ENCODE results near the gene SPSB1.
"Not testable (repeated sequence)": the region's sequence is repeated elsewhere in the genome, so short reads cannot be mapped to it uniquely, and the experiment has no call there.

The SPSB1 gene

DNA sequence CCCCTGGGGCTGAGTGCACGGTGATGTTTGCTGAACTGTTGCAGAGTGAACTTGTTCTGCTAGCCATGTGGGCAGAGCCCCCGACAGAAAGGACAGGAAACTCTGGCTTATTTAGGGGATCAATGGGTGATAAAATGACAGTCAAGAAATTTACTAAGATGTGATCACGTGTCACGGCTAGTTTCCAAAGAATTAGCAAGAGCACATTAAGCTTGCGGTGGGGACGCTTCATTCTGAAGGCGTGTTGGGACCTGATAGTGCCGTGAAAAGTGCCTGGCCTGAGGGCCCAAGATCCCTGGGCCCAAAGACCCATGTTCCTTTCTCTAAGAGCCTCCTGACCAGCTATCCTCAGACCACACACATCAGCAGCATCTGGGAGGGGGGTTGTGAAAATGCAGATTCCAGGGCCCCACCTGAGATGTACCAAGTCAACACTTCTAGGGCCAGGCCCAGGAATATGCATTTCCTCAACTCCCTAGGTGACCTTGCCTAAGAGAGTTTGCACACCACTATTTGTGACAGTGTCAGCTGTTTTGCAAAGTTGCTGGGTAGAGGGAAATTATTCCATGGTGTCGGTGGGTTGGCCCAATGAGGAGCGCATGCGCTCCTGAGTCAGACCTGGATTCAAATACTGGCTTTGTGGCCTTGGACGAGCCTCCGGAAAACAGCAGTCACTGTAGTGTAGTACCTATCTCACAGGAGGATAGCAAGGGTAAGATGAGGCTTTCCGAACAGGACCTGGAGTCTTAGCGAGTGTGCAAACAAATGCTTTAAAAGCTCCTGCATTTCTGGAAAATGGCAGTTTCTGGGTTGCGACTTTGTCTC lies 77.5 kb downstream of the SPSB1 start:
- no peak for DNase-seq

DNA sequence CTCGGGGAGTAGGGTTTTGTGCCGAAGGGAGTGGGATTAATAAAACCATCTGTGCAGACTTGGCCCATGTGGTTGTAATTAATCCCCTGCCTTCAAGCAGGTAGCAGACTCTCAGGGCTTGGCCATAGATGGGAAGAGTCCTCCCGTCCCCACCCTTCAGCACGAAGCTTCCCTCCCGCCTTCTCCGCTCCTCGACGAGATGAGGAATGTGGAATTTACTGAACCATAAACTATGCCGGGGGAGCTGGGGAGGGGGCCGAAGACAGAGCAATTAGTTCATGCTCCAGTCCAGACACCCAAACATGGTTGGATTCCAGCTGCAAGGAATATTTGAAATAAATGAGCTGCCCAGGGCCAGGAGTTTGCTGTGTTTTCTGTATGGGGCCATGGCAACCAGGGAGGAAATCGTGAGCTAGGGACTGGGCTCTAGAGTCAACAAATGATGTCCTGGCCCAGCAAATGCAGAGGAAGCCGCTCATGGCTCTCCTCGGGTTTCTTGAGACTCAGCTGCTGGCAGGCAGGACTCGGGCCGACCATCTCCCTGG lies 78.8 kb downstream of the SPSB1 start:
- no peak for DNase-seq

DNA sequence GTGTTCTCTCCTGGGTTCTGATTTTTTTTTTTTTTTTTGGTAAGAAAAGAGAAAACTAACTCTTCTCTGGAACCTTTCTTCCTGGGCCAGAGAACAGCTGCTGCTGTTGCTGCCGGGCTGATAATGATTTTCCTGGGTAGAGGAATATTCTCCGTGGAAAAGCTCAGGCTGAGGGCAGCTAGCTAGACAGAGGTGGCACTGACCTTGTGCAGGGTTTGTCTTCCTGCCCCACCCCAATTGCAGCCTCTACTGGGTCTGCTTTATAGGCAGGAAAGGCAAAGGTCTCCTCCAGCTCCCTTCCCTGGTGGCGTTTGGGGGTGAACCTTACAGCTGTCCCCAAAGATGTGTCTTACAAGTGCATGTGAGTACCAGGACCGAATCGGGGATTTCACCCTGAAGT lies 79.3 kb downstream of the SPSB1 start:
- no peak for DNase-seq

DNA sequence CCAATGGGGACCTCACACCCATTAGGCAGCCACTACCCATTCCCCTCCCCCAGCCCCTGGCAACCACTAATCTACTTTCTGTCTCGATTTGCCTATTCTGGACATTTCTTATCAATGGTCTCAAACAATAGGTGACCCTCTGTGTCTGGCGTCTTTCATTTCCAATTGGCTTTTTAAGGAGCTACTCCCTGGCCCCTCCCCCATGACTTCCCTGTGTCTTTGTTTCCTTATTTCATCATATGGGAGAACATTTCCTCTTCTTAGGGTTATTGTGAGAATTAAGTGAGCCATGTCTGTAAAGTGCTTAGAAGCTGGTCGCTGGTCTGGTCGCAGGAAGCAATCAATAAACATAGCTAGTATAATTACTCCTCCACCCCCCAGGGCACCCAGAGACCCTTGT lies 80.9 kb downstream of the SPSB1 start:
- DNase-seq, result no peak

DNA sequence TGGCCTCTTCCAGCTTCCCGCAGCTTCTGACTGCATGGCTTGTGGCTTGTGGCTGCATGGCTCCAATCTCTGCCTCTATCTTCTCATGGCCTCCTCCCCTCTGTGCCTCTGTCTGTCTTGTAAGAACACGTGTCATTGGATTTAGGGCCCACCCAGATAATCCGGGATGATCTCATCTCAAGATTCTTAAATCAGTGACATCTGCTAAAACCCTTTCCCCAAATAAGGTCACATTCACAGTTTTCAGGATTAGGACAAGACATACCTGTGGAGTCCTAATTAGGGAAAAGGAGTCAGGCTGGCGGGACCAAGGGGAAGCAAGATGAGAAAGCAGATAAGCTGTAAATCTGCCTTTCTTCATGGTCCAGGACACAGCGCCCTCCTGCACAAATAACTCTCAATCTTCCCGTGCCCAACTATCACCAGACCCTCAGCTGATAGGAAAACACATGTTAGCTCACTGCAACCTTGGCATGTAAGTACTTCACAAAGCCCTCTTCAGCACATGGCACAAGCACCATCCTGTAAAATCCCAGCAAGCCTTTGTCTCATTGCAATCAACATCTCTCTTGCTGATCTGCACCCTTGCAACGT lies 82.2 kb downstream of the SPSB1 start:
- no peak for DNase-seq

DNA sequence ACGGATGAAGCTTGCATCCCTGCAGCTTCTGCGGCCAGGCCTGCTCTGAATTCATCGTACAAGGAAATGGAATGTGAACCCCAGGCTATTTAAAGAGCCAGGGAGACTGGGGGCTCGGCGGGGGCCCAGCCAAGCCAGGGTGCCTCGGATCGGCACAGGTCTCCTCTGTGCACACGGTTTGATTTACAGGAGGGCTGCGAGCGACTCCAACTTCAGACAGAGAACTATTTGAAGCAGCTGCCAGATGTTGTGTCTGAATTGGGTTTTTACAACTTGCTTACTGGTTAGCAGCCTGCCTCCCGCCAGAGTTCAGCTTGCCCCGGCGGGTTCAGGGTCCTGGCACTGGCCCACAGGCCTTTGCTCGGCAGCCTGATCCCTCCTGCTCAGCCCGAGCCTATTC lies 83.2 kb downstream of the SPSB1 start:
- DNase-seq, result no peak

DNA sequence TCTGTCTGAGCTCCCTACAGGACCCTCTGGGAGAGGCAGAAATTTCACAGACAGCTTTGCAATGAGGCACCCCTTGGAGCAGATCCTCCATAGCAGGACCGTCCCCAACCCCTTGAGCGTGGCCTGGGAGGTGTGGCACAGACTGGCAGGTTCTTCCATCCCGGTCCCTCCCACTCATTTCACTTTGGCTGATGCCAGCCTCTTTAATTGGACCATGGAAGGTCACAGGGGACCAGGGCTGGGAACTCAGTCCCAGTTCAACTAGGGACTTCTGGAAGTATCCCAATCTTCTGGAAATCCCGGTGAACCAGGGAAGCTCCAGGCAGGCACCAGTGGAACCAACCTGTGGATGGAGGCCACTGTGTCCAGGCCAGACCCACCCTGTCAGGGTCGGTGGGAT lies 83.7 kb downstream of the SPSB1 start:
- no peak for DNase-seq

DNA sequence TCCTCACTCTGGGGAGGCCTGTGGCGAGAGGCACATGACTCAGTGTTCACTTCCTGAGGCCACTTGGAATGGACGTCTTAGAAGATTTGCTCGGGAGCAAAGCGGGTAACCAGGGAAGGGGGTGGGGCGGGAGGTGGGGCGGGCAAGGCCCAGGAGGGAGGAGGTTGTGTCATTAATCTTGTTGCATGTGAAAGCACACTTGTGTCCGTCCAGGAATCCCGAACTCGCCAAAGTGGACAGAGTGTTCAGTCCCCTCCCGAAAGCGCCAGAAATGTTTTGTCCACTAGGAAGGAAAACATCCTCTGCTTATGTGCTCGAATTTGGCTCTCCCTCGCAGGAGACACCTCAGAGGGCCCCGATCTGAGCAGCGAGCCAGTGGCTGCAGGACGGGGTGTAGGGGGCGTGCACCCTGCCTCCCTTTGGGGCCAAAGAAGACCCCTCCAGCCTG lies 84.2 kb downstream of the SPSB1 start:
- no peak for DNase-seq

DNA sequence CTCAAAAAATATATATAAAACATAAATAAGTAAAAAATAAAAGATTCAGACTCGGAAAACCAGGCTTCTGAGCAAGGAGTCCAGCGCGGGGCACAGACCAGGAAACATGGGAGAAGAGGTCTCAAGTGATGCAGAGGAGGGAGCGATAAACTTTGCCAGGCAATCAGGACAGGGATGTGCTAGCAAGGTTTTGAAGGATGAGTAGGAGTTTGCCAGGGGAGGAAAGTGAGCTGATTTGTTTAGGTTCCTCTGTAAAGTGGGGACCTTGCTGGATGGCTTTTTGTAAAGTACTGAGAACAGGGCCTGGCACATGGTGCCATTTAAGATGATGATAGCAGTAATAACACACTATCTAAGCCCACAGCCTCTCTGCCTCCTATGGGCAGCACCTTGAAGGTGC lies 86.1 kb downstream of the SPSB1 start:
- no peak for DNase-seq

DNA sequence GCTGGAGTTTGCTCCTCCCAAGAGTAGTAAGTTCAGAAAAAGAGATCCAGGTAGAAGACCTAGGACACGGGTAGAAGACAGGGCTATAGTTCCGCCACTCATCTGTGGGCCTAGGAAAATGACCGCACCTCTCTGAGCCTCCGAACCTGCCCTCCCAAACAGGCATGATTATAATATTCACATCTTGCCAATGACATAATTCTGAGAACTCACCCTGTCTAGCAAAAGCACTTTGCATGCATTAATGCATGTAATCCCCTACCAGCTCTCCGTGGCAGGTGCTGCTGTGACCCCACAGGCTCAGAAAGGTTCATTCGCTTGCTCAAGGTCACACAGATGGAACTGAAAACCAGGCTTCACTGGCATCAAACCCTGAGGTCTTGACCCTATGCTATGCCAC lies 88.0 kb downstream of the SPSB1 start:
- no peak for DNase-seq

DNA sequence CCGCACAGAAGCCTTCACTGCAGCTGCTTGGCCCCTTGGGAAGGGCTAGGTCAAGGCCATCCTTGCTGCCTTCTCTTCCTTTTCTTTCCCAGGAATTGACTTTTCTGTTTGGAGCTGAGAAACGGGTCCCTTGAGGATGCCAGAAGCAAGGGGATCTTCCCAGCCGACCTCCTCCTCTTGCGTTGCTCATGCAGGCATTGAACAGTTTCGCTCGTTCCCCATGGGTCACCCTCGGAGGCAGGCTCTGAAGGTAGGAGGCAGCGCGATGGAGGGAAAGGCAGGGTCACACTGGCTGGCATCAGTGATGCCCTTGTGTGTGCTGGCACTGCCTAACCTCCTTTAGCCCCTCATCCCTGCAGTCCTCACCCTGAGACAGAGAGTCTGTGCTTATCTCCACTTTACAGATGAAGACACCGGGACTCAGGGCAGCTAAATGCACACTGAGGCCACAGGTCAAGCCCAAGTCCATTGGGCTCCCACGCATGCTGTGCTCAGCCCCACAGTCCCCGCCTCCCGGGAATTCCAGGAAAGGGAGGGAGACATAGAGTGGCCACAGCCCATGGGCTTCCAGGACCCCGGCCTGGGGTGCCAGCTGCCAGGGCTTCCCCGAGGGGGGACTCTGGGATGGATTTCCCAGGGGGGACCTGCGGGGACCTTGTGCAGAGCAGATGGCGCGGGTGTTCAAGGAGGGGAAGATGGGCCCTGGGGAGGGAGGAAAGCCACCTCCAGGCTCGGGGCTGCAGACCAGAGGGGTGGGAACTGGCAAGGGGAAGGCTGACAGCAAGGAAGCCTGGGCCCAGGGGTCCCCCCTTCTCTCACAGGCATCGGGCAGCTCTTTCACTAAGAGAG lies 90.2 kb downstream of the SPSB1 start:
- no peak for DNase-seq

DNA sequence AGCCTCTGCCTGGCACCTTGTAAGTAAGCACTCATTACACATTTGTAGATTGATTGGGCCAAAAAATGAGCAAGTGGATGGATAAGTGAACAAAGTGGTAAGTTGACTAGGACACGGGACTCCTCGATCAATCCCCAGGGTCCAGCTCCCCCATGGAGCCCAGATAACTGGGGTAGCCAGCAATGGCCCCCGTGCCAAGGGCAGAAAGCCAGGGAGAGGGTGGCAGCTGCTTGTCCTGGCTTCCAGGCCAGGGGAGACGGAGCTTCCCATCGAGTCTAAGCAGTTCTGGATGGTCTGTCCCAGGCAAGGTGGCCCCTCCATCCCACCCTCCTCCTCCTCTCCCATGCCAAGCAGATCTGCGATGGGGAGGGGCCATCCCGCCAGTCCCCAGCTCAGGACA lies 91.4 kb downstream of the SPSB1 start:
- no peak for DNase-seq

DNA sequence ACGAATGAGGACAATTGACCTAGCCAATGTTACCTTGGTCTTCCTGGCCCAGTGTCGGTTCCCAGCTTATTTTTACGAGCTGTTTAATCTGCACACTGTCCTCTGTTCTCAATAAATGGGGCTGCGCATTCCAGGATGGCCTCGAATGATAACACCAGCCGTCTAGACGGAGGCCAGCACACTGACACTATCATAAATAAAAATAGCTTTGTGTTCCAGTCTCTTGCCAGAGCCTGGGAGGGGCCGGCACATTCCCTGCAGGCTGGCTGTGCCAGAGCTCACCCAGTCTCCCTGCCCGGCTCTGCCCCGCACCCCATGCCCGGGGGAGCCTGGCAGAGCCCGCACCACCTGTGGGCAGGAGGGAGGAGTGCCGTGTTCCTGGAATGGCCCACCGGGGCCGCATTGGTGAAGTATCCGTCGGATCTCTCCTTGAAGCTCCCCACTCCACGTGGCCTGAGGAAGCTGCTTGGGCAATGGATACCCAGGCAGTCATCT lies 92.1 kb downstream of the SPSB1 start:
- no peak for DNase-seq

DNA sequence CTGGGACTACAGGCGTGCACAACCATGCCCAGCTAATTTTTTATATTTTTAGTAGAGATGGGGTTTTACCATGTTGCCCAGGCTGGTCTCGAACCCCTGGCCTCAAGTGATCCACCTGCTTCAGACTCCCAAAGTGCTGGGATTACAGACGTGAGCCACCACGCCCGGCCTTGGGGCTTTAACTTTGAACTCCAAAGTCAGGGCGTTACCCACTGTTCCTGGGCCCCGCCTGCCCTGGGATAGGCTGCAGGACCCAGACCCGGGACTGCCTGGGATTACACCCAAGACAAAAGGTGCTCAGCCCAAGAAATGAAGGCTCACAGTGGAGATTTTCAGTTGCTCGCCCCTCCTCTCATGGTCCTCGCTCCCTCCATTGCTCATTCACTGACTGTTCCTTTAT lies 92.7 kb downstream of the SPSB1 start:
- DNase-seq, result not testable (repeated sequence)

DNA sequence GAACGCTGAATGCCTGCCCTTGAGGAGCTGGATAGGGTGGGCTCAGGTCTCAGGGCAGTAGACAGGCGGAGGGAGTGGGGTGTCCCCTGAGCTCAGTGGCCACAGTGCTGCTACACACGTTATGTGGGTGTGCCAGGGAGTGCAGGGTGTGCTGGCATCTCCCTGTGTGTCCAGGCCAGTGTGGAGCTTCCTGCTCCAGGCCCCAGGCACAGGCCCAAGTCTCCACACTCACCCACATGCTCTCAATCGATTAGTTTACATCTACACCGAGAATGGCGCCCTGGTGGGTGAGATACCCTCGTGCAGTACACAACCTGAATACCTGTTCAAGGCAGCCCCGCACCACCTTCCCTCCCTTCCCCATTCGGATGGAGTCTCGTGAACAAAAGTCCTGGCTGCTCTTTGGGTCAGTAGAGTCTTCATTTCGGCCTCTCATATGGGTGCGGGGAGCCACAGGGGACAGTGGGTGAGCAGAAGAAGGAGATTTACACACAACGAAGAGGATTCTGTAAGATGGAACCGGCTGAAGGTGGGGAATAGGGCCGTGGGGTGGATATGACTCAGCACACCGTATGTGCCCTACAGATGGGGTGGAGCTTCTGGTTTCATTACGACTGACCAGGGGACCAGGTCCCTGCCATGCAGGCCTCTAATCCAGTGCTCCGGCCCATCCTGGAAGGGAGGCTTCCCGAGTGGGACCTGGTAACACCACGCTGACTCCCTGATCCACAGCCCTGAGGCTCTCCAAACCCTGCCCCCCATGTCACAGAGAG lies 93.3 kb downstream of the SPSB1 start:
- no peak for DNase-seq

DNA sequence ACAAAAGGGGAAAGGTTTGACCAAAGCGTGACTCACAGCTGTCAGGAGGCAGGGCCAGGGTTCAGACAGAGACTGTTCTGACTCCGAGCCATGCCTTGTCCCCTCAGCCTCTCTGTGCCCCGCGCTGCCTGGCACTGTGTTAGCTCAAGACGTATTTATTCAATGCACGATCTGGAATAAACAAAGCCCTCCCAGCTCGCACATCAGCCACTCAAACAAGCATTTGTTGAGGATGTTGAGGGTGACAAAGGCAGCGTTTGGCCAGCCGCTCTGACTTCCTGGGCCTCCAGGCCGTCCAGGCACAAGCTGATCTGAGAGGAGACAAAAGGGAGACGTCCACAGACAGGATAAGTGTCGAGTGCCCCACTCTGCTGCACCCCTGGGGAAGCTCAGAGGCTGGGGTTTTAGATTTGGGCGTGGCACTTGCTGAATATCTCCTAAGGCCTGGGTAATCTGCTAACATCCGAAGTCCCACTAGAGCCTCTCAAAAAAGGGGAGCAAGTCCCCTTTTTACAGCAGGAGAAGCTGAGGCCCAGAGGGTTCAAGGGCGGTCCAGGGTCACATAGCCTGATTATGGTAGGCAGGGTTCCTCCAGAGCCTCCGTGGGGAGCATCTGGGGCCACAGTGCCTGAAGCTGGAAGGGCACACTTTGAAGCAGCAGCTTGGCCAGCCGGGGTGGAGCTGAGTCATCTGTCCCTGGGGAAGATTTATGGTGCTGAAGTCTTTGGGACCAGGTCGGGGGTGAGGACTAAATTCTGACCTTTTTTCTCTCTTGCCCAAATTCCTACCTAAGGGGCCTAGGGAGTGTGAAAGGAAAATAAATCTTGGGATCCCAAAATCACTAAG lies 95.9 kb downstream of the SPSB1 start:
- no peak for DNase-seq

DNA sequence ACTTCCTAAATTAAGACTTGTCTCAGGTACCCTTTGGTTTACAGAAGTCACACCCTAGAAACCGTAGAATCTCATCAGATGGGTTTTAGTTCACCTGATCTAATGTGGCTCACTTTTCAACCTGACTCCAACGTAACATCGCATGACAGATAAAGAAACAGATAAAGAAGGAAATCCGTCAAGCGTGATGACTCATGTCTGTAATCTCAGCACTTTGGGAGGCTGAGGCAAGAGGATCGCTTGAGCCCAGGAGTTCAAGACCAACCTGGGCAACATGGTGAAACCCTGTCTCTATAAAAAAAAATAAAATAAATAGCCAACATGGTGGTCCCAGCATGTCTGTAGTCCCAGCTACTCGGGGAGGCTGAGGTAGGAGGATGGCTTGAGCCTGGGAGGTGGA lies 97.3 kb downstream of the SPSB1 start:
- DNase-seq, result no peak

DNA sequence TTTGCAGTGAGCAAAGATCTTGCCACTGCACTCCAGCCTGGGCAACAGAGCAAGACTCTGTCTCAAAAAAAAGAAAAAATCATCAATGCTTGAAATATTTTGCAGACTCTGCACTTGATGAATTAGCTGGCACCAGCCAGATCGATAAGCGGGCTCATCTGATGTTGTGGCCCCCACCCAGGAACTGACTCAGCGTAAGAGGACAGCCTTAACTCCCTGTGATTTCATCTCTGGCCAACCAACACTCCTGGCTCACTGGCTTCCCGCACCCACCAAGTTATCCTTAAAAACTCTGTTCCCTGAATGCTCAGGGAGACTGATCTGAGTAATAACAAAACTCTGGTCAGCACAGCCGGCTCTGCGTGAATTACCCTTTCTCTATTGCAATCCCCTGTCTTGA lies 98.9 kb downstream of the SPSB1 start:
- DNase-seq, result no peak

DNA sequence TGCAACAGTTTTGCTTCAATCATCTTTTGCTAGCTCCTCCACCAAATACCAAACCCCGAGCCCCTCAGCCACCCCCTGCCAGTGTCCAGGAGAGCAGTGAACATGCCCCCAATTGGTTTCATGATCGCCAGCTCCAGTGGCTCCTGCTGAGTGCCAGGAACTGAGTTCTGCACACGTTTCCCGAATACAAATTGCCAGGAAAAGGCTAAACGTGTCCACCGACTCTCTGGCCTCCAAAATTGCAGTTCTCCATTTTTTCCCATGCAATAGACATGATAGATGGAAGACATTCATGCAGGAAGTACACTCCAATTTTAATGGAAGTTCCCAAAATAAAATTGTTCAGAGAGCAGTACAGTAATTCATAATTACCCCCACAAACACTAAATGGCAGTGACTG lies 101.3 kb downstream of the SPSB1 start:
- DNase-seq, result no peak

DNA sequence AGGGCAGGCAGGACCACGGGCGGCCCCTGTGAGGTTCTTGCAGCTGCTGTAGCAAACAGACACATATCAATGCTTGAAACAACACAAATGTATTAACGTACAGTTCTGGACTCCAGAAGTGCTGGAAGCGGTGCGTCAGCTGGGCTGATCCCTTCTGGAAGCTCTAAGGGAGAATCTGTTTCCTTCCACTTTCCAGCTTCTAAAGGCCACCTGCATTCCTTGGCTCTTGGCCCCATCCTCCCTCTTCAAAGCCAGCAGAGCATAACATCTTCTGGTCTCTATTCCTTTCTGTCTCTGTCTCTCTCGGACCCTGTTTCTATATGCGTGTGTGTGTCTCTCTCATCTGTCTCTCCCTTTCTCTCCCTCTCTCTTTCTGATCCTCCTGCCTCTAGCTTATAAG lies 102.3 kb downstream of the SPSB1 start:
- DNase-seq, result no peak

DNA sequence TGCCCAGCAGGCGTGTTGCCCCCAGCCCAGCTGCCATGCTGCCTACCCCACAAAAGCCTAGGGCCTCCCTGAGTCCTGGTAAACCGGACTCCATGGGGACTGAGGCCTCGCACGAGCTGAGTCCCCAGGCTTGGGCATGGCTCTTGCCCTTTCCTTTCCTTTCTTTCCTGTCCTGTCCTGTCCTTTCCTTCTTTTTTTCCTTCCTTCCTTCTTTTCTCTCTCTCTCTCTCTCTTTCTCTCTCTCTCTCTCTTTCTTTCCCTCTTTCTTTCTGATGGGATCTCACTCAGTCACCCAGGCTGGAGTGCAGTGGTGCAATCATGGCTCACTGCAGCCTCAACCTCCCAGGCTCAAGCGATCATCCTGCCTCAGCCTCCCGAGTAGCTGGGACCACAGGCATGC lies 104.4 kb downstream of the SPSB1 start:
- no peak for DNase-seq
